Adrenal gland (tissue), 5 donors: ENCODE data around the gene IPP.

Experiments
- POLR2A ChIP-seq, 2 donors: fragments of 450-650 bp; IDR thresholded peaks; one replicate each; pipeline ENCODE4 v1.6.1; 2017; ENCODE audit warnings: antibody characterized with exemption in 2 of 2, mild to moderate bottlenecking in 2 of 2, moderate library complexity in 1 of 2
- TF ChIP-seq, protein P1 (sequence below), 6 experiments: fragments of 450-650 bp in 4 of 6; fragments of 200-600 bp in 2 of 6; sonication (generic) in 1 of 6; IDR thresholded peaks; 1 replicate in 5 of 6; 2 replicates in 1 of 6; pipeline versions ENCODE4 v1.5.1 to v1.8.0; 2016 to 2021; ENCODE audit warnings: antibody characterized with exemption in 6 of 6, mild to moderate bottlenecking in 2 of 6, moderate library complexity in 1 of 6
- donor health status: DM: no; HTN: no; CAD: no.

DNA sequence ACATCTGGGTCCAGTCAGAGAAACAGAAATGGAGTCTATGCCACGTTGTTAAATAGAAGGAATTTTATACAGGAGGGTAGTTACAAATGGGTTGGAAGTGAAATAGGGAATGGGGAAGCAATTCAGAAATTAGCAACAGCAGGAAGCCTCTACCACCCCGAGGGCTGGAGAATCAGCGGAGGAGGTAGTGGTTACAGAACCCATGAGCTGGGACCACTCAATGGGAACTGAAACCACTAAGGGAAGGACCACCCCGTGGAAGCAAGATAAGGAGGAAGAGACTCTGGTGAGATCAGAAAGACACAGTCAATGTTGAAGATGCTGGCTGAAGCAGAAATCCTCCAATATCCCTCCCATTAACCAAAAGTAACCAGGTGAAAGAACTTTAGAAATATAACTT is 37.5 kb upstream of the IPP start:
- TF ChIP-seq, protein P1, sequence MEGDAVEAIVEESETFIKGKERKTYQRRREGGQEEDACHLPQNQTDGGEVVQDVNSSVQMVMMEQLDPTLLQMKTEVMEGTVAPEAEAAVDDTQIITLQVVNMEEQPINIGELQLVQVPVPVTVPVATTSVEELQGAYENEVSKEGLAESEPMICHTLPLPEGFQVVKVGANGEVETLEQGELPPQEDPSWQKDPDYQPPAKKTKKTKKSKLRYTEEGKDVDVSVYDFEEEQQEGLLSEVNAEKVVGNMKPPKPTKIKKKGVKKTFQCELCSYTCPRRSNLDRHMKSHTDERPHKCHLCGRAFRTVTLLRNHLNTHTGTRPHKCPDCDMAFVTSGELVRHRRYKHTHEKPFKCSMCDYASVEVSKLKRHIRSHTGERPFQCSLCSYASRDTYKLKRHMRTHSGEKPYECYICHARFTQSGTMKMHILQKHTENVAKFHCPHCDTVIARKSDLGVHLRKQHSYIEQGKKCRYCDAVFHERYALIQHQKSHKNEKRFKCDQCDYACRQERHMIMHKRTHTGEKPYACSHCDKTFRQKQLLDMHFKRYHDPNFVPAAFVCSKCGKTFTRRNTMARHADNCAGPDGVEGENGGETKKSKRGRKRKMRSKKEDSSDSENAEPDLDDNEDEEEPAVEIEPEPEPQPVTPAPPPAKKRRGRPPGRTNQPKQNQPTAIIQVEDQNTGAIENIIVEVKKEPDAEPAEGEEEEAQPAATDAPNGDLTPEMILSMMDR (IDR thresholded peaks at IDR 0.05) = no peak
- no peak for TF ChIP-seq POLR2A (IDR thresholded peaks at IDR 0.05)
